ENCODE measurements around the gene SLC9A8. TPM values are rescaled to one million over a fixed set of nuclear protein-coding genes. Genes with fewer than 3 reads are reported as not detected.
A peak's percentile ranks its signal among the peaks of the same experiment; 100 is the strongest.

SLC9A8 gene
- total and polyA plus RNA-seq, 9 of the 15 experiments (the other 6 are each of a cell fraction or from before 2014, with no cell fraction given): 0.56 to 9.7 (median 5.0) TPM

DNA sequence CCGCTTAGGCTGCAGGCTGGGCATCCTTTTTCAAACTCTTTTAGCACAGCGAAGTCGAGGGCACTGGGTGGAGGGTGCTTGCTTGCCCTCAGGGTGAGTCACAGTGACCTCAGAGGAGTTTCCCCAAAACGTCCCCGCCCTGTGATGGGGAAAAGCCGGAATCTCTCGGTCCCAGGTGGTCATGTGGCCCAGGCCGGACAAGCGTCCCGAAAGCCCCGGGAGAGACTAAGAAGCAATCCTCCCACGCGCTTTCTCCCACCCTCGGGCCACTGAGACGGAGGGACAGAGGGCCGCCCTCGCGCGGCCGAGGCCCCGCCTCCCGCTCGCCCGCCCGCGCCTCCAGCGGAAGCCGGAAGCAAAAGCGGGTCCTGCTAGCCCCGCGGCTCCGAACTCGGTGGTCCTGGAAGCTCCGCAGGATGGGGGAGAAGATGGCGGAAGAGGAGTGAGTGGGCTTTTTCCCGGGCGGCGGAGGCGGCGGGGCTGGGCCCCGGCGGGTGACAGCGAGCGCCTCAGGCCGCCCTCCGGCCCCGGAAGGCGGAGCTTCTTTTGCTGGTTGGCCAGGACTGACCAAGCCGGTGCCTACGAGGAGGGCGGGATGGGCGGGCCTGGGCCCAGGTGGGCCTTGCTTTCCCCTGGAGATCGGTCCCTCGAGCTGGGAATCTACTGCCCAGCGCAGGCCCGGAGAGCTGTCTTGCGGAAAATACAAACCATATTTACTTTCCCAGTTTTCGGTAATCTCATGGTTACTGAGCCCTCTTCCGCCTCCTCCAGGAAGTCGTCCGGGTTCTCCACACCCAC lies at the start of gene SLC9A8 (continued):
- TF ChIP-seq, protein P1, sequence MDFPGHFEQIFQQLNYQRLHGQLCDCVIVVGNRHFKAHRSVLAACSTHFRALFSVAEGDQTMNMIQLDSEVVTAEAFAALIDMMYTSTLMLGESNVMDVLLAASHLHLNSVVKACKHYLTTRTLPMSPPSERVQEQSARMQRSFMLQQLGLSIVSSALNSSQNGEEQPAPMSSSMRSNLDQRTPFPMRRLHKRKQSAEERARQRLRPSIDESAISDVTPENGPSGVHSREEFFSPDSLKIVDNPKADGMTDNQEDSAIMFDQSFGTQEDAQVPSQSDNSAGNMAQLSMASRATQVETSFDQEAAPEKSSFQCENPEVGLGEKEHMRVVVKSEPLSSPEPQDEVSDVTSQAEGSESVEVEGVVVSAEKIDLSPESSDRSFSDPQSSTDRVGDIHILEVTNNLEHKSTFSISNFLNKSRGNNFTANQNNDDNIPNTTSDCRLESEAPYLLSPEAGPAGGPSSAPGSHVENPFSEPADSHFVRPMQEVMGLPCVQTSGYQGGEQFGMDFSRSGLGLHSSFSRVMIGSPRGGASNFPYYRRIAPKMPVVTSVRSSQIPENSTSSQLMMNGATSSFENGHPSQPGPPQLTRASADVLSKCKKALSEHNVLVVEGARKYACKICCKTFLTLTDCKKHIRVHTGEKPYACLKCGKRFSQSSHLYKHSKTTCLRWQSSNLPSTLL (IDR thresholded peaks at IDR 0.05): no peak
- TF ChIP-seq NFRKB (IDR thresholded peaks at IDR 0.05; ENCODE audit: low read depth) (no peak), ZNF77 (CRISPR knock-in tag; IDR thresholded peaks at IDR 0.05) (no peak), ATF1 (CRISPR knock-in tag; IDR thresholded peaks at IDR 0.05) (no peak), ATF1 (tag; IDR thresholded peaks at IDR 0.05) (peak; percentile 86), NONO (IDR thresholded peaks at IDR 0.05; ENCODE audit: low read depth in 2 of 2, low read length in 1 of 2) (no peak), KLF16 (IDR thresholded peaks at IDR 0.05) (peak; percentile 44; the same call in 1 of the 2 replicates), ZNF79 (CRISPR knock-in tag; IDR thresholded peaks at IDR 0.05; ENCODE audit: low read depth) (no peak), GTF2F1 (IDR thresholded peaks at IDR 0.05; ENCODE audit: low read depth, low read length) (no peak), ZNF696 (CRISPR knock-in tag; conservative IDR thresholded peaks at IDR 0.05) (no peak), EP400 (IDR thresholded peaks at IDR 0.05) (peak; percentile 79), BRD9 (IDR thresholded peaks at IDR 0.05; ENCODE audit: low read depth, partially characterized antibody) (no peak), CBFA2T3 (IDR thresholded peaks at IDR 0.05) (no peak), ZNF23 (CRISPR knock-in tag; IDR thresholded peaks at IDR 0.05) (no peak), TARDBP (IDR thresholded peaks at IDR 0.05) (peak; percentile 31; the same call in 1 of the 2 replicates), ZNF75A (CRISPR knock-in tag; IDR thresholded peaks at IDR 0.05) (no peak)
- TF ChIP-seq, protein P2, sequence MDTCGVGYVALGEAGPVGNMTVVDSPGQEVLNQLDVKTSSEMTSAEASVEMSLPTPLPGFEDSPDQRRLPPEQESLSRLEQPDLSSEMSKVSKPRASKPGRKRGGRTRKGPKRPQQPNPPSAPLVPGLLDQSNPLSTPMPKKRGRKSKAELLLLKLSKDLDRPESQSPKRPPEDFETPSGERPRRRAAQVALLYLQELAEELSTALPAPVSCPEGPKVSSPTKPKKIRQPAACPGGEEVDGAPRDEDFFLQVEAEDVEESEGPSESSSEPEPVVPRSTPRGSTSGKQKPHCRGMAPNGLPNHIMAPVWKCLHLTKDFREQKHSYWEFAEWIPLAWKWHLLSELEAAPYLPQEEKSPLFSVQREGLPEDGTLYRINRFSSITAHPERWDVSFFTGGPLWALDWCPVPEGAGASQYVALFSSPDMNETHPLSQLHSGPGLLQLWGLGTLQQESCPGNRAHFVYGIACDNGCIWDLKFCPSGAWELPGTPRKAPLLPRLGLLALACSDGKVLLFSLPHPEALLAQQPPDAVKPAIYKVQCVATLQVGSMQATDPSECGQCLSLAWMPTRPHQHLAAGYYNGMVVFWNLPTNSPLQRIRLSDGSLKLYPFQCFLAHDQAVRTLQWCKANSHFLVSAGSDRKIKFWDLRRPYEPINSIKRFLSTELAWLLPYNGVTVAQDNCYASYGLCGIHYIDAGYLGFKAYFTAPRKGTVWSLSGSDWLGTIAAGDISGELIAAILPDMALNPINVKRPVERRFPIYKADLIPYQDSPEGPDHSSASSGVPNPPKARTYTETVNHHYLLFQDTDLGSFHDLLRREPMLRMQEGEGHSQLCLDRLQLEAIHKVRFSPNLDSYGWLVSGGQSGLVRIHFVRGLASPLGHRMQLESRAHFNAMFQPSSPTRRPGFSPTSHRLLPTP (IDR thresholded peaks at IDR 0.05; ENCODE audit: borderline replicate concordance, extremely low read depth, insufficient read length): peak; percentile 20
- TF ChIP-seq, protein P3, sequence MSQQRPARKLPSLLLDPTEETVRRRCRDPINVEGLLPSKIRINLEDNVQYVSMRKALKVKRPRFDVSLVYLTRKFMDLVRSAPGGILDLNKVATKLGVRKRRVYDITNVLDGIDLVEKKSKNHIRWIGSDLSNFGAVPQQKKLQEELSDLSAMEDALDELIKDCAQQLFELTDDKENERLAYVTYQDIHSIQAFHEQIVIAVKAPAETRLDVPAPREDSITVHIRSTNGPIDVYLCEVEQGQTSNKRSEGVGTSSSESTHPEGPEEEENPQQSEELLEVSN (IDR thresholded peaks at IDR 0.05; ENCODE audit: borderline replicate concordance in 1 of 2, extremely low read depth in 1 of 2, insufficient read depth in 1 of 2, insufficient read length in 1 of 2, low read depth in 1 of 2, low read length in 1 of 2, poor library complexity in 1 of 2, severe bottlenecking in 1 of 2): peak; percentile 44 to 53
- TF ChIP-seq, protein P4, sequence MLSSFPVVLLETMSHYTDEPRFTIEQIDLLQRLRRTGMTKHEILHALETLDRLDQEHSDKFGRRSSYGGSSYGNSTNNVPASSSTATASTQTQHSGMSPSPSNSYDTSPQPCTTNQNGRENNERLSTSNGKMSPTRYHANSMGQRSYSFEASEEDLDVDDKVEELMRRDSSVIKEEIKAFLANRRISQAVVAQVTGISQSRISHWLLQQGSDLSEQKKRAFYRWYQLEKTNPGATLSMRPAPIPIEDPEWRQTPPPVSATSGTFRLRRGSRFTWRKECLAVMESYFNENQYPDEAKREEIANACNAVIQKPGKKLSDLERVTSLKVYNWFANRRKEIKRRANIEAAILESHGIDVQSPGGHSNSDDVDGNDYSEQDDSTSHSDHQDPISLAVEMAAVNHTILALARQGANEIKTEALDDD (IDR thresholded peaks at IDR 0.05): no peak
- TF ChIP-seq, protein P5, sequence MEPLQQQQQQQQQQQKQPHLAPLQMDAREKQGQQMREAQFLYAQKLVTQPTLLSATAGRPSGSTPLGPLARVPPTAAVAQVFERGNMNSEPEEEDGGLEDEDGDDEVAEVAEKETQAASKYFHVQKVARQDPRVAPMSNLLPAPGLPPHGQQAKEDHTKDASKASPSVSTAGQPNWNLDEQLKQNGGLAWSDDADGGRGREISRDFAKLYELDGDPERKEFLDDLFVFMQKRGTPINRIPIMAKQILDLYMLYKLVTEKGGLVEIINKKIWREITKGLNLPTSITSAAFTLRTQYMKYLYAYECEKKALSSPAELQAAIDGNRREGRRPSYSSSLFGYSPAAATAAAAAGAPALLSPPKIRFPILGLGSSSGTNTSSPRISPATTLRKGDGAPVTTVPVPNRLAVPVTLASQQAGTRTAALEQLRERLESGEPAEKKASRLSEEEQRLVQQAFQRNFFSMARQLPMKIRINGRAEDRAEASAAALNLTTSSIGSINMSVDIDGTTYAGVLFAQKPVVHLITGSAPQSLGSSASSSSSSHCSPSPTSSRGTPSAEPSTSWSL (CRISPR knock-in tag; IDR thresholded peaks at IDR 0.05; ENCODE audit: borderline replicate concordance): no peak

All from K562 (cell line).